Activated naive CD4-positive, alpha-beta T cell treated with anti-CD3 and anti-CD28 coated beads, Interleukin-2, amount 10 ng/mL, durations not matched to agents 7 days and 5 days (primary cell): ENCODE data around the gene ELOF1.

Experiments used
- CTCF ChIA-PET: fragments of 350-600 bp; sonication (Branson Sonifier 250); formaldehyde crosslinking; loops from one replicate; lab custom pipeline; 2021; ENCODE audit warnings: antibody characterized with exemption; lab: Charles Lee
- DNase-seq: peaks from one replicate; pipeline ENCODE4 v3.0.0-alpha.2; 2020
- H3K27ac Mint-ChIP-seq: one replicate; pipeline ENCODE4 v1.8.0; 2021; ENCODE audit warnings: mild to moderate bottlenecking, moderate library complexity, mixed read lengths
- H3K27me3 Mint-ChIP-seq: one replicate; pipeline ENCODE4 v1.8.0; 2021; ENCODE audit warnings: mild to moderate bottlenecking, mixed read lengths
- H3K36me3 Mint-ChIP-seq: one replicate; pipeline ENCODE4 v1.8.0; 2021; ENCODE audit warnings: mixed read lengths
- H3K4me1 Mint-ChIP-seq: one replicate; pipeline ENCODE4 v1.8.0; 2021; ENCODE audit warnings: mixed read lengths
- H3K4me3 Mint-ChIP-seq: one replicate; pipeline ENCODE4 v1.8.0; 2021; ENCODE audit warnings: mild to moderate bottlenecking, moderate library complexity, mixed read lengths
- H3K9me3 Mint-ChIP-seq: one replicate; pipeline ENCODE4 v1.8.0; 2021; ENCODE audit warnings: mixed read lengths

ELOF1 gene

DNA sequence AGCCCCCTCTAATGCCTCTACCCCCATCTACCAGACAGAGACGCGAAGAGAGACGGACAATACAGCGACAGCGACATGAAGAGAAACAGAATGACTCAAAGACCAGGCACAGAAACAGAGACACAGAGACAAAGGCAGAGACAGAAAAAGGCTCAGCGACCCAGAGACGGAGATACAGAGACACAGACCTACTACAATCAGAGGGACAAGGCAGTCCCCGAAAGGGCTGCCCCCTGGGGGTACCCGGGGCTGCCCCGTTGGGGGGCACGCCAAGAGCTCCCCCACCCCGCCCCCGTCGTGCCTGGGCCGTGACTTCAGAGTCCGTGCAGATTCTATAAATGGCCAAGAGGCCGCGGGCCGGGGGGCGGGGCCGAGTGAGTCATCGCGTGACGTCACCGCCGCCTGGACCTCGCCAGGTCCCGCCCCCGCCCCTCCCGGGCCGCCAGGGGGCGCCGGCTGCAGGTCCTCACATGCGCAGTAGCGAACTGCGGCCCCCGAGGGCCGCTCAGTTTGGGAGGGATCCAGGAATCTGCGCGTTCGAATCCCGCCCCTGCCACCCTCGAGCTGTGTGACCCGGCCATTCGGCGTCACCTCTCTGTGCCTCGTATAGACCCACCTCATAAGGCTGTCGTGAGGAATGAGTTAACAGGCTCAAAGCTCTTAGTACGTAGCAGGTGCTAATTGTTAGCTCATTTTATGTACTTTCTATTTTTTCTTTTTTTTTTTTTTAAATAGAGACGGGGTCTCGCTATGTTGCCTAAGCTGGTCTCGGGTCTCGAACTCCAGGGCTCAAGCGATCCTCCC lies 23.0 kb downstream of the ELOF1 start:
- H3K27ac Mint-ChIP-seq: peak overlapping the region; percentile 45

DNA sequence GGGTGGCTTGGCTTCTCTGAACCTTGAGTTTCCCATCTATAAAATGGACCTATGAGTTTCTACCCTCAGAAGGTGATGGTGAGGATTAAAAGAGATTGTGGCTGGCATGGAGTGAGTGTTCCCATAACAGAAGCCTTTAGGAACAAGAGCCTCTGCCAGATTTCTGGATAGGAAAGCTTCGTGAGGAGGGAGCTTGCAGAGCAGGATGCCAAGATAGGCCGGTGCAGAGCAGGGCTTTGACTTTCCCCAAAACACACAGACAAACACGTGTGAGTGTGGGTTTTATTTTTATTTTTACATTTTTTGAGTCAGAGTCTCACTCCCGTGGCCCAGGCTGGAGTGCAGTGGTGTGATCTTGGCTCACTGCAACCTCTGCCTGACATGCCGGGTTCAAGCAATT lies 24.1 kb downstream of the ELOF1 start:
- no peak for DNase-seq
- Mint-ChIP-seq H3K27me3 (peaks cover 43% of the 10 kb centered on the region), H3K36me3 (no peaks in the 10 kb centered on the region), H3K27ac (peak overlapping the region; percentile 9), H3K4me1 (peaks cover 16% of the 10 kb centered on the region), H3K9me3 (no peaks in the 10 kb centered on the region), H3K4me3 (no peak overlapping the region)
- CTCF ChIA-PET: no interaction called here

More for the DNA sequence above, 23.0 kb downstream of the ELOF1 start:
- DNase-seq: peak; percentile 85
- CTCF ChIA-PET: interaction anchor here (0.6 to 1.8 kb wide), 14 partner anchors 9 to 185 kb away, joined by 3 to 9 read pairs (median 3); no protein-coding TSS in a partner anchor
- H3K4me3 Mint-ChIP-seq: peak overlapping the region; percentile 29
- peaks cover 53% of the 10 kb centered on the region for H3K27me3 Mint-ChIP-seq
- peaks cover 11% of the 10 kb centered on the region for H3K4me1 Mint-ChIP-seq
- H3K9me3 Mint-ChIP-seq: no peaks in the 10 kb centered on the region
- no peaks in the 10 kb centered on the region for H3K36me3 Mint-ChIP-seq

DNA sequence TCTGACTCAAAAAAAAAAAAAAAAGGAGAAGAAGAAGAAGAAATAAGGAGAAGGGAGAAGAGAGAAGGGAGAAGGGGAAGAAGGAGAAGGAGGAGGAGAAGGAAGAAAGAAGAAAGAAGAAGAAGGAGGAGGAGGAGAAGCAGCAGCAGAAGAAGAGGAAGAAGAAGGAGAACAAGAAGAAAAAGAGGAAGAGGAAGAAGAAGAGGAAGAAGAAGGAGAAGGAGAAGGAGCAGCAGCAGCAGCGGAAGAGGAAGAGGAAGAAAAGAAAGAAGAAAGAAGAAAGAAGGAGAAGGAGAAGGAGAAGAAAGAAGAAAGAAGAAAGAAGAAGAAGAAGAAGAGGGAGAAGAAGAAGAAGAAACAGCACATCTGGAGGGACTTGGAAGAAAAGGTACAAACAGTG lies 24.5 kb downstream of the ELOF1 start:
- Mint-ChIP-seq H3K36me3 (no peaks in the 10 kb centered on the region), H3K27ac (peak overlapping the region; percentile 9), H3K4me3 (no peak overlapping the region), H3K27me3 (peaks cover 39% of the 10 kb centered on the region), H3K9me3 (no peaks in the 10 kb centered on the region), H3K4me1 (peaks cover 16% of the 10 kb centered on the region)
- DNase-seq: no peak
- CTCF ChIA-PET: no interaction called here

DNA sequence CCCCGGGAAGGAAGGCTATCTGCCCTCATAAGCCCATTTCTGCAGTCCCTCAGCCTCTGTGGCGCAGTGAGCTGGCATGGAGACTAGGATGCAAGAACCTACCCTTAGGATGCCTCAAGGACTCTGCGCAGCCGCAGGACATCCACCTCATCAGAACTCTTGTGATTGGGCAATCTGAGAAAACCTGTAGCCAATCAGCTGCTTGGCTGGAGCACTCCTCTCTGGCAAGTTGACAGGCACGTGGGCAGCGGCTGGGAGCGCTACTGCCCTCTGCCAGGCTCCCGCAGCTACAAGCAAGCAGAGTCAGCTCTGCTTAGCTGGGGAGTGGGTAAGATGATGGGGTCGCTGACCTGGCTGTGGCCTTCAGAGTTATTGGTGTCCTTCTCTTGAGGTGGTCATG lies 28.6 kb downstream of the ELOF1 start:
- H3K9me3 Mint-ChIP-seq: no peaks in the 10 kb centered on the region
- H3K4me1 Mint-ChIP-seq: peaks cover 24% of the 10 kb centered on the region
- CTCF ChIA-PET: no interaction called here
- H3K4me3 Mint-ChIP-seq: no peak overlapping the region
- no peaks in the 10 kb centered on the region for H3K36me3 Mint-ChIP-seq
- DNase-seq: peak; percentile 58
- H3K27ac Mint-ChIP-seq: no peak overlapping the region
- H3K27me3 Mint-ChIP-seq: peaks cover 14% of the 10 kb centered on the region

DNA sequence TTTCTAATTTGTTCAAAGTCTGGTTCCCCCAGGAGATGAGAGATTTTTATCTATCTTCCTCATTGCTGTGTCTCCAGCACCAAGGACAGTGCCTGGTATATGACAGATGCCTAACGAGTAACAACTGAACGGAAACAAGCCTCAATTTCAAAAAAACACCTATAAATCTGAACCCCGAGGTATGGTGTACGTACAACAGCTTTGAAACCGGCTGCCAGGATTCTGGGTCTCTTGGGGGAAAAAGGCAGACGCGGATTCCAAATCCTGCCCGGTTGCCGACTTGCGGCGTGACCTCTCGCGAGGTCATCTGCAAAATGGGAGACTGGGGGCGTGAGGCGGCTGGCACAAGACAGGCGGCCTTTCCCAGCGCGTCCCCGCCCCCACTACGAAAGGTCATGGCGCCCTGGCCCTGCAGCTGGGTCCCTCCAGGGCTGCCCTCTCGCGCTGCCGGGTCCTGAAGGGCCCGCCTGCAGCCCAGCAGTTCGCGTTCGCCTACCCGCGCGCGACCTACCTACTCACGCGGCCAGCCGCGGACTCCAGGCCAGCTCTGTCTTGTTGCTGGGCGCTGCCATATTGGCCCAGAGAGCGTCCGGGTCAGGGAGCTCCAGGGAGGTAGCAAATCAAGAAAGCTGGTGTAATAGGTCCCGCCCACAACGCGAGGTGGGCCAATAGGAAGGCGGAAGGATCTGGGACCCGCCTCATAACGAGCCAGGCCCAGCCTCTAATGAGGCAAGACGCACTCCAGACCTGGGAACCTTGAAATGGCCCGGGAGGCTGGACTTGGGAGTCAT lies 30.3 kb downstream of the ELOF1 start, which contains the start of gene ECSIT:
Gene ECSIT, minus strand, starts transcription at position 584 of the 791 bp plus-strand sequence. CDS start 9,964 bp downstream, outside the sequence.
- CTCF ChIA-PET: interaction anchor here (0.7 to 1.1 kb wide), 3 partner anchors 59 to 404 kb away, joined by 3 read pairs; no protein-coding TSS in a partner anchor
- peak; percentile 95 for DNase-seq
- H3K9me3 Mint-ChIP-seq: no peaks in the 10 kb centered on the region
- H3K27me3 Mint-ChIP-seq: peaks cover under 1% of the 10 kb centered on the region
- H3K27ac Mint-ChIP-seq: peak within 1 kb of the TSS; percentile 88
- H3K4me1 Mint-ChIP-seq: peaks cover 19% of the 10 kb centered on the region
- H3K36me3 Mint-ChIP-seq: no peaks in the 10 kb centered on the region
- peak within 1 kb of the TSS; percentile 84 for H3K4me3 Mint-ChIP-seq

DNA sequence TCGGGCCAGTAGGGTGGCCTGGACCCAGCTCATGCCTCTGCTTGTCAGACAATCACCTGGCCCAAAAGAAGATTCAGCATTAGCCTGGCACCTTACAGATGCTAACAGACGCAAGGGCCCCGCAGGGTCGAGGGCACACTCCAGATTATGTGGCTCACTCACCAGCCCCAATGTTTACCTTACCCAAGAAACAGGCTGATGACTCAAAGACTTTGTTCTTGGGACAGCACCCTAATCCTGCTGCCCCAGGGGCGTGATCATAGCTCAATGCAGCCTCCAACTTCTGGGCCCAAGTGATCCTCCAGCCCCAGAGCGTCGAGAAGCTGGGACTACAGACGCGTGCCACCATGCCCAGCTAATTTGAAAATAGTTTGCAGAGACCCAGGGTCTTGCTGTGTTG lies 39.9 kb downstream of the ELOF1 start:
- Mint-ChIP-seq H3K9me3 (no peaks in the 10 kb centered on the region), H3K27me3 (no peaks in the 10 kb centered on the region), H3K27ac (no peak overlapping the region), H3K4me3 (no peak overlapping the region), H3K4me1 (no peaks in the 10 kb centered on the region), H3K36me3 (peaks cover 4% of the 10 kb centered on the region)
- CTCF ChIA-PET: no interaction called here
- no peak for DNase-seq

DNA sequence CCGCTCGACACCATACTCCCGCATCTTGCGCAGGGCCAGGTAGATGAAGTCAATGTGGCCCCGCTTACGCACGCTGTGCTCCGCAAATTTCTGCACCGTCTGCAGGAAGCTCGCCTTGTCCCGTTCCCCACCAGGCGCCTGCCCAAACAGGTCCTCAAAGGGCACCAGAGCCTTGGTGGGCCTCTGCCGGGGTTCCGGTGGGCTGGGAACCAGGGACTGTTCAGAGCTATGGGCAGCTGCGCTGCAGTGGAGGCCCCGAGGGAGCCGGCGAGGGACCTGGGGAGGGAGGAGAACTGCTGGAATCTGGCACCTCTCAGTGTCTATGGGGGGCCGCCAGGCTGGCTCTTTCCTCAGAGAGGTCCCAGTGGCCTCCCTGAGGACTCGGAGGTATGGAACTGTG lies 45.1 kb downstream of the ELOF1 start:
- H3K27ac Mint-ChIP-seq: no peak overlapping the region
- peaks cover 9% of the 10 kb centered on the region for H3K36me3 Mint-ChIP-seq
- H3K4me3 Mint-ChIP-seq: no peak overlapping the region
- H3K9me3 Mint-ChIP-seq: no peaks in the 10 kb centered on the region
- no peak for DNase-seq
- CTCF ChIA-PET: interaction anchor here (1.2 kb wide), 1 partner anchor 17 kb away, joined by 3 read pairs; no protein-coding TSS in a partner anchor
- no peaks in the 10 kb centered on the region for H3K4me1 Mint-ChIP-seq
- H3K27me3 Mint-ChIP-seq: no peaks in the 10 kb centered on the region

DNA sequence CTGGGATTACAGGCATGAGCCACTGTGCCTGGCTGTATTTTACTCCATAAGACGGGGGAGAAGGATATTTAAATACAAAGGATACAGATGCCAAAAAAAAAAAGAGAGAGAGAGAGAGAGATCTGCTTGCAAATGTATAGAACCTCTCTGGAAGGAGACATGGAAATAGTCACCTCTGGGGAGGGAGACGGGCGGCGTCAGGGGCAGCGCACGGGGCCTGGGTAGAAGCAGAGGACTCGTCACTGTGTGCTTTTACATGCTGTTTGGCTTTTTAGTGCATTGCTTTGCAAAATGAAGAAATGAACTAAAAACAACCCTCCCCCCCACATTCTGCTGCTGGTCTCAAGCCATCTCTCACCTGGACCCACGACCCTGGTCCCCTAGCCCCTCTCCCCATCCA lies 48.6 kb downstream of the ELOF1 start:
- no peak for DNase-seq
- no peaks in the 10 kb centered on the region for H3K27me3 Mint-ChIP-seq
- H3K9me3 Mint-ChIP-seq: no peaks in the 10 kb centered on the region
- CTCF ChIA-PET: interaction anchor here (0.8 kb wide), 1 partner anchor 15 kb away, joined by 3 read pairs; no protein-coding TSS in a partner anchor
- no peak overlapping the region for H3K4me3 Mint-ChIP-seq
- no peak overlapping the region for H3K27ac Mint-ChIP-seq
- H3K36me3 Mint-ChIP-seq: peaks cover 9% of the 10 kb centered on the region
- H3K4me1 Mint-ChIP-seq: peaks cover 14% of the 10 kb centered on the region

DNA sequence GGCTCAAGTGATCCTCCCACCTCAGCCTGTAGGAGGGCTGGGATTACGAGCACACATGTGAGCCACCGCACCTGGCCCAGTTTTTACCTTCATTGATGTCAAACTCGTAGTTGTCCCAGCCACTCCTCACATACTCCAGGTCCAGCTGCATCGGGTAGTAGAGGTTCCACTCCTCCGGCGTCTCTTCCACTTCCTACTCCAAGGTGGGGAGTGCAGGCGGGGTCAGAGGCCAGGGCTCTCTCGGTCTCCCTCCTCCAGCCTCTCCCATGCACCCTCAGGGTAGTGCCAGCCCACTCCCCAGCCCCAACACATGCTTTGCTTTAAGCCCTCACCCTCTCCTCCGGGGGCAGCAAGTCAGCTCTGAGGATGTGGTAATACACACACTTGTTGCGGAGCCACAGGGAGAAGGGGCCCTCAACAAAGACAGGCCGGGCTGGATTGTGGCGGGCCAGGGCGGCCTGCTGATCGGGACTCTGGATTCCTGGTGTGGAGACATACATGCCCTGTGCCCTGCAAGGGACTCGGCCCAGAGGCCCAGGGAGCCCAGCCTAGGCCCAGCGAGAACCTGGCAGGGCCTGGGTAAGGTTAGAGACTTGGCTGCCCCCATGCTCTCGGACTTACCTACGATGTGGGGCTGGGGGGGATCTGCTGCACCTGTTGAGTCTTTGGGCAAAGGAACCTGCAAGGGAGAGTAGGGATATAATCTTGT lies 51.5 kb downstream of the ELOF1 start:
- Mint-ChIP-seq H3K9me3 (no peaks in the 10 kb centered on the region), H3K36me3 (peaks cover 10% of the 10 kb centered on the region), H3K4me3 (peak overlapping the region; percentile 91), H3K4me1 (peaks cover 26% of the 10 kb centered on the region), H3K27me3 (no peaks in the 10 kb centered on the region), H3K27ac (no peak overlapping the region)
- CTCF ChIA-PET: no interaction called here
- no peak for DNase-seq

DNA sequence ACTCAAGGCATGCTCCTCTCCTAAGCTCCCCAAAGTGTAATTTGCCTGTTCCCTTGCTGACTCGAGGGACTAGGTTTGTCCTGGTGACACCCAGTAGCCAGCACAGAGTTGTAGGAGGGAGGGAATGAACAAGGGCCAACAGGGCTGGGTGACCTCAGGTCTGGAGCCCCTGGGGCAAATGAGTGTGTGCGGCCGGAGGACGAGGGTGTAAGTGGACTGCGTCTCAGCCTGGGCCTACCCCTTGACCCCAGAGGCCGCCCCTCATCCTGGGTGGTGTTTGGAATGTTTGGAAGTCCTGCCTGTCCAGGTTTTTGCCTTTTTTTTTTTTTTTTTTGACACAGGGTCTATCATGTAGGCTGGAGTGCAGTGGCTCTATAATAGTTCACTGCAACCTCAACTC lies 52.1 kb downstream of the ELOF1 start:
- H3K27me3 Mint-ChIP-seq: no peaks in the 10 kb centered on the region
- CTCF ChIA-PET: no interaction called here
- H3K4me3 Mint-ChIP-seq: peak overlapping the region; percentile 91
- DNase-seq: no peak
- H3K9me3 Mint-ChIP-seq: no peaks in the 10 kb centered on the region
- H3K4me1 Mint-ChIP-seq: peaks cover 26% of the 10 kb centered on the region
- peak overlapping the region; percentile 83 for H3K27ac Mint-ChIP-seq
- H3K36me3 Mint-ChIP-seq: peaks cover 10% of the 10 kb centered on the region

DNA sequence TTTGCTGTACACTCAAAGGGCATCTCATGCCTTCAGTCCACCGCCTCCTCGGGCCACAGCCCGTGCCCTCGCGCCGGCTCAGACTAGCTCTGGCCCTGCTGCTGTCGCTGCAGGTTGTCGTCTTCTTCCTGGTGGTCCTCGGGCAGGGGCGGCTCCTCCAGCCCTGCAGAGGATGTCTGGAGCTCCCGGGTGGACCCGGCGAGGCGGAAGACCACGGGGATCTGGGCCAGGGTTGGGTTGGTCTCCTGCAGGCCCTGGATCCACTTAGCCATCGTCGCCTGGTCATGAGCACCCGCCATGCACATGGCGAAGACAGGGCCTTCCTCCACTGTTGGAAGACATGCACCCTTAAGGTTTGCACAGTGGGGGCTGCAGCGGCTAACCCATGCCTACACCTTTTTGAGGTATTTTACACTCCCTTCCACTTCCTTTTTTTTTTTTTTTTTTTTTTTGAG lies 52.9 kb downstream of the ELOF1 start:
- no peak for DNase-seq
- H3K9me3 Mint-ChIP-seq: no peaks in the 10 kb centered on the region
- peaks cover 11% of the 10 kb centered on the region for H3K36me3 Mint-ChIP-seq
- H3K4me1 Mint-ChIP-seq: peaks cover 26% of the 10 kb centered on the region
- no peaks in the 10 kb centered on the region for H3K27me3 Mint-ChIP-seq
- H3K4me3 Mint-ChIP-seq: peak overlapping the region; percentile 91
- H3K27ac Mint-ChIP-seq: peak overlapping the region; percentile 95
- CTCF ChIA-PET: interaction anchor here (1.3 kb wide), 1 partner anchor 23 kb away, joined by 4 read pairs; no protein-coding TSS in a partner anchor

DNA sequence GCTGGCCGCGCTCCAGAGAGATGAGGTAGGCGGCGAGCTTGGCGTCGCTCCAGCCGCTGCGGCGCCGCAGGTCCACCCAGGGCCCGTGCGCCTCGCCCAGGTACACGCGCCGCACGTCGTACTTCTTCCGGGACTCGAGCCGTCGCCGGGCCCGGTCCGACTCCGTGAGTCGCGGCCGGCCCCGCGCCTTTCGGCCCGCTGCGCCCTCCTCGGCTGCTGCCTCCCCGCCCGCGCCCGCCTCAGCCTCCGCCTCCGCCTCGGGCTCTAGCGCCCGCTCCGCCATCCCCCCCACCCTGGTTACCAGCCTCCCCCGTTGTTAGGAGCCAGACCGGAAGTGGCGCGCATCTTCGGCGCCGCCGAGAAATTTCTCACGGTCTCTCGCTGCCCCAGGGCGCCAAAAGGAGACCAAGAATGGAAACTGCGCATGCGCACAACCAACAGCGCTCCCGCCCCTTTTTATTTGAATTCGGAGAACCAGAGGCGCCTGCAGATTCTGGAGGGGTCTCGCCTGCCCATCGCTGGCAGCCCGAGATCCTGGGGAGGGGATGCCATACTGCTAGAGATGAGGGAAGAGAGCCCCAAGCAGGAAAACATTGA lies 53.4 kb downstream of the ELOF1 start, which contains the start of gene ZNF653:
Gene ZNF653, minus strand, starts transcription at position 336 of the 597 bp plus-strand sequence. Its CDS starts 53 bp downstream, at position 283.
- CTCF ChIA-PET: interaction anchor here (1.3 kb wide), 1 partner anchor 23 kb away, joined by 4 read pairs; no protein-coding TSS in a partner anchor
- H3K9me3 Mint-ChIP-seq: no peaks in the 10 kb centered on the region
- peaks cover 26% of the 10 kb centered on the region for H3K4me1 Mint-ChIP-seq
- peak; percentile 96 for DNase-seq
- peaks cover 12% of the 10 kb centered on the region for H3K36me3 Mint-ChIP-seq
- no peaks in the 10 kb centered on the region for H3K27me3 Mint-ChIP-seq
- peak within 1 kb of the TSS; percentile 91 for H3K4me3 Mint-ChIP-seq
- peak within 1 kb of the TSS; percentile 95 for H3K27ac Mint-ChIP-seq

DNA sequence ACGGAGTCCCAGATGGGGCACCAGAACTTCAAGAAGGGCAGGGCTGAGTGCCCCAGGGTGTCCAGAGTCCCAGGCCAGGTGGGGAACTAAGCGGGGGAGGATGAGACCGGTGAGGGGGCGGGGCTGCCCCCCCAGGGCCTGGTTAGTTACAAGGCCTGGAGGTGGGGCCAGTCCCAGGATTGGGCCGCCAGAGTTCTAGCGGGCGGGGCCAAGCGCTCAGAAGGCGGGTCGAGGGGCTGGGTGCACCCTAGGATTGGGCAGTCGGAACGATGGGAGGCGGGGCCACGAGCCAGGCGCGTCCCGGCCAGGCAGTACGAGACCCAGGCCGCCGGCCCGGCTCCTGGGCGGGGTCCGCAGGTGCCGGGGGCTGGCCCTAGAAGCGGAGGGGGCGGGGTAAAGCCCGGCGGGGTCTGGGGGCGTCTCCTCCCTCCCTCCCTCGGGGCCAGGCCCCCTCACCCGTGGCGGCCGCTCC lies 54.0 kb downstream of the ELOF1 start:
- Mint-ChIP-seq H3K36me3 (peaks cover 12% of the 10 kb centered on the region), H3K4me1 (peaks cover 26% of the 10 kb centered on the region), H3K9me3 (no peaks in the 10 kb centered on the region), H3K27me3 (no peaks in the 10 kb centered on the region), H3K4me3 (peak overlapping the region; percentile 91), H3K27ac (peak overlapping the region; percentile 95)
- CTCF ChIA-PET: no interaction called here
- peak; percentile 98 for DNase-seq
